Astrocyte of the cerebellum (primary cell): ENCODE data around the gene ALPK3.

ENCODE experiments used
- DNase-seq: peaks from one replicate; pipeline ENCODE4 v3.0.0-alpha.2; 2011; ENCODE audit warnings: low read depth
- H3K4me3 ChIP-seq: 2 replicates; pipeline ENCODE4 v1.5.1; 2011; ENCODE audit warnings: mild to moderate bottlenecking, low read depth, low read length, moderate library complexity
- CTCF ChIP-seq: IDR thresholded peaks from 2 replicates; pipeline ENCODE4 v1.5.1; 2012; ENCODE audit warnings: low read length, low read depth, moderate library complexity, mild to moderate bottlenecking; ENCODE audit errors: missing control alignments
- in situ Hi-C: cut with HindIII; loops from 2 replicates; pipeline ENCODE4 v1.10.0; 2017; ENCODE audit warnings: low sequenced_read_pairs

Gene ALPK3

GRCh38 chr15:84816694-84817465 is at the start of gene ALPK3:
Gene ALPK3 (plus strand): TSS chr15:84817356. CDS start chr15:84817453, 97 bp downstream.
- in situ Hi-C loops: loop anchor here (5.0 kb wide), 1 partner anchor 75 kb away; no protein-coding TSS in a partner anchor
- TF ChIP-seq CTCF: no peak
- no peak within 1 kb of the TSS for H3K4me3 ChIP-seq
- no peak for DNase-seq

- no peak for DNase-seq
- in situ Hi-C loops: loop anchor here (5.0 kb wide), 2 partner anchors 65 to 110 kb away; no protein-coding TSS in a partner anchor
- no peak overlapping the region for H3K4me3 ChIP-seq
- no peak for TF ChIP-seq CTCF
Measured at GRCh38 chr15:84772031-84772430, 45.1 kb upstream of the ALPK3 start.

- no peak overlapping the region for H3K4me3 ChIP-seq
- no peak for TF ChIP-seq CTCF
- in situ Hi-C loops: loop anchor here (5.0 kb wide), 2 partner anchors 65 to 110 kb away; no protein-coding TSS in a partner anchor
- no peak for DNase-seq
Measured at GRCh38 chr15:84772467-84772866, 44.7 kb upstream of the ALPK3 start.

GRCh38 chr15:84773716-84774115 is 43.4 kb upstream of the ALPK3 start:
- in situ Hi-C loops: loop anchor here (5.0 kb wide), 2 partner anchors 64 to 111 kb away; no protein-coding TSS in a partner anchor
- TF ChIP-seq CTCF: no peak
- no peak overlapping the region for H3K4me3 ChIP-seq
- DNase-seq: no peak

GRCh38 chr15:84775867-84776449 is 41.2 kb upstream of the ALPK3 start:
- DNase-seq: no peak

GRCh38 chr15:84778194-84778593 is 39.0 kb upstream of the ALPK3 start:
- in situ Hi-C loops: no loop called here
- no peak overlapping the region for H3K4me3 ChIP-seq
- DNase-seq: no peak
- TF ChIP-seq CTCF: no peak

More at GRCh38 chr15:84775867-84776449, 41.2 kb upstream of the ALPK3 start:
- no peak overlapping the region for H3K4me3 ChIP-seq
- in situ Hi-C loops: no loop called here
- no peak for TF ChIP-seq CTCF
